HUES64 (cell line): ENCODE measurements around the gene MAPK10. TPM values are rescaled to one million over a fixed set of nuclear protein-coding genes. Genes with fewer than 3 reads are reported as not detected.

Experiments used
- H3K27ac ChIP-seq: 2 replicates; pipeline ENCODE4 v1.7.0; 2013; ENCODE audit warnings: low read depth, low read length, inconsistent platforms
- H3K27me3 ChIP-seq: 2 replicates; pipeline ENCODE4 v1.6.1; 2013; ENCODE audit warnings: mild to moderate bottlenecking, low read length; ENCODE audit not compliant: insufficient read depth
- H3K36me3 ChIP-seq: 2 replicates; pipeline ENCODE4 v1.6.1; 2013; ENCODE audit warnings: mild to moderate bottlenecking, low read length; ENCODE audit not compliant: insufficient read depth
- H3K4me1 ChIP-seq: 2 replicates; pipeline ENCODE4 v1.6.1; 2013; ENCODE audit warnings: mild to moderate bottlenecking, low read length, moderate library complexity; ENCODE audit not compliant: insufficient read depth
- H3K4me3 ChIP-seq: 2 replicates; pipeline ENCODE4 v1.5.1; 2013; ENCODE audit warnings: mild to moderate bottlenecking, low read length, moderate library complexity
- H3K9ac ChIP-seq: 2 replicates; pipeline ENCODE4 v1.6.1; 2013; ENCODE audit warnings: mild to moderate bottlenecking, low read depth, low read length
- H3K9me3 ChIP-seq: 2 replicates; pipeline ENCODE4 v1.6.1; 2013; ENCODE audit warnings: low read depth, low read length; ENCODE audit not compliant: insufficient read depth
- WGBS: fragments of 150-250, 120-280 bp; methylation state at CpG from one replicate; pipeline ENCODE4 v1.1.7; 2013; ENCODE audit warnings: missing lambda C conversion rate; 5-methylcytosine and 5-hydroxymethylcytosine counted together
- polyA plus RNA-seq, 2 experiments: library from polyadenylated mRNA; stranded (reverse); fragments of 50-300 nt; gene quantifications; one replicate each; pipeline ENCODE4 v1.2.3, GENCODE V29; 2013

The MAPK10 gene
- 14.0 TPM for polyA plus RNA-seq (2013, experiment 1 of 2)
- polyA plus RNA-seq (2013, experiment 2 of 2), result 22.3 TPM

- peak within 1 kb of the TSS; percentile 7; the same call in 1 of the 2 replicates for H3K27ac ChIP-seq
- H3K9me3 ChIP-seq, result no peaks in the 10 kb centered on the region
- no peaks in the 10 kb centered on the region for H3K27me3 ChIP-seq
- H3K9ac ChIP-seq, result peak within 1 kb of the TSS; percentile 42; the same call in 1 of the 2 replicates
- H3K4me3 ChIP-seq, result peak within 1 kb of the TSS; percentile 43
- H3K36me3 ChIP-seq, result no peaks in the 10 kb centered on the region
- H3K4me1 ChIP-seq, result peaks cover 36% of the 10 kb centered on the region
- 44% methylated on average over 12 of the region's 12 CpGs for WGBS
Measured at GRCh38 chr4:86359944-86360478, at the start of gene MAPK10. Gene MAPK10, minus strand, starts transcription at chr4:86360053.

- WGBS, result 79% methylated on average over 6 of the region's 6 CpGs
- Histone ChIP-seq H3K27ac (no peak overlapping the region), H3K9me3 (no peaks in the 10 kb centered on the region), H3K36me3 (no peaks in the 10 kb centered on the region), H3K4me3 (no peak overlapping the region), H3K9ac (no peak overlapping the region), H3K27me3 (no peaks in the 10 kb centered on the region), H3K4me1 (0 out of 2 replicates have a peak, but pooled peaks cover 6% of the 10 kb centered on the region)
Measured at GRCh38 chr4:86403575-86403974, 43.7 kb upstream of the MAPK10 start.

GRCh38 chr4:86401826-86402225, 42.0 kb upstream of the MAPK10 start:
- Histone ChIP-seq H3K4me1 (0 out of 2 replicates have a peak, but pooled peaks cover 6% of the 10 kb centered on the region), H3K36me3 (no peaks in the 10 kb centered on the region), H3K27ac (no peak overlapping the region), H3K4me3 (no peak overlapping the region), H3K9me3 (no peaks in the 10 kb centered on the region), H3K27me3 (no peaks in the 10 kb centered on the region), H3K9ac (no peak overlapping the region)
- 95% methylated on average over 2 of the region's 2 CpGs for WGBS

GRCh38 chr4:86400216-86400615, 40.4 kb upstream of the MAPK10 start:
- Histone ChIP-seq H3K4me3 (no peak overlapping the region), H3K9me3 (no peaks in the 10 kb centered on the region), H3K36me3 (no peaks in the 10 kb centered on the region), H3K27me3 (no peaks in the 10 kb centered on the region), H3K4me1 (0 out of 2 replicates have a peak, but pooled peaks cover 6% of the 10 kb centered on the region), H3K27ac (no peak overlapping the region), H3K9ac (no peak overlapping the region)
- over 99% methylated on average over 3 of the region's 4 CpGs for WGBS

GRCh38 chr4:86398187-86398586, 38.3 kb upstream of the MAPK10 start:
- Histone ChIP-seq H3K36me3 (no peaks in the 10 kb centered on the region), H3K4me1 (0 out of 2 replicates have a peak, but pooled peaks cover 2% of the 10 kb centered on the region), H3K4me3 (no peak overlapping the region), H3K9me3 (no peaks in the 10 kb centered on the region), H3K27ac (no peak overlapping the region), H3K9ac (no peak overlapping the region), H3K27me3 (no peaks in the 10 kb centered on the region)
- WGBS, result no CpG with 5 or more reads among the region's 1 CpG

GRCh38 chr4:86393749-86394148, 33.9 kb upstream of the MAPK10 start:
- H3K9ac ChIP-seq, result no peak overlapping the region
- no peaks in the 10 kb centered on the region for H3K36me3 ChIP-seq
- H3K9me3 ChIP-seq, result no peaks in the 10 kb centered on the region
- H3K4me1 ChIP-seq, result no peaks in the 10 kb centered on the region
- no peak overlapping the region for H3K27ac ChIP-seq
- 93% methylated on average over 4 of the region's 4 CpGs for WGBS
- H3K27me3 ChIP-seq, result no peaks in the 10 kb centered on the region
- H3K4me3 ChIP-seq, result no peak overlapping the region

GRCh38 chr4:86389664-86390063, 29.8 kb upstream of the MAPK10 start:
- Histone ChIP-seq H3K9me3 (no peaks in the 10 kb centered on the region), H3K27ac (no peak overlapping the region)
- no CpG with 5 or more reads among the region's 1 CpG for WGBS

GRCh38 chr4:86388252-86388651, 28.4 kb upstream of the MAPK10 start:
- peaks cover 18% of the 10 kb centered on the region for H3K4me1 ChIP-seq
- no peaks in the 10 kb centered on the region for H3K36me3 ChIP-seq
- no peak overlapping the region for H3K9ac ChIP-seq
- no peaks in the 10 kb centered on the region for H3K27me3 ChIP-seq
- WGBS, result no CpG with 5 or more reads among the region's 1 CpG
- no peak overlapping the region for H3K4me3 ChIP-seq
- H3K9me3 ChIP-seq, result no peaks in the 10 kb centered on the region
- H3K27ac ChIP-seq, result no peak overlapping the region

More at GRCh38 chr4:86389664-86390063, 29.8 kb upstream of the MAPK10 start:
- H3K9ac ChIP-seq, result no peak overlapping the region
- no peaks in the 10 kb centered on the region for H3K36me3 ChIP-seq
- no peaks in the 10 kb centered on the region for H3K27me3 ChIP-seq
- peaks cover 18% of the 10 kb centered on the region for H3K4me1 ChIP-seq
- no peak overlapping the region for H3K4me3 ChIP-seq

- 93% methylated on average over 6 of the region's 6 CpGs for WGBS
- Histone ChIP-seq H3K9me3 (no peaks in the 10 kb centered on the region), H3K4me1 (peaks cover 18% of the 10 kb centered on the region), H3K27ac (no peak overlapping the region), H3K9ac (no peak overlapping the region), H3K4me3 (no peak overlapping the region), H3K36me3 (no peaks in the 10 kb centered on the region), H3K27me3 (no peaks in the 10 kb centered on the region)
Measured at GRCh38 chr4:86386817-86387415, 27.1 kb upstream of the MAPK10 start.

- Histone ChIP-seq H3K9me3 (no peaks in the 10 kb centered on the region), H3K36me3 (no peaks in the 10 kb centered on the region), H3K4me3 (no peak overlapping the region), H3K27me3 (no peaks in the 10 kb centered on the region), H3K4me1 (peaks cover 18% of the 10 kb centered on the region), H3K9ac (no peak overlapping the region), H3K27ac (no peak overlapping the region)
- 100% methylated on average over 1 of the region's 5 CpGs for WGBS
Measured at GRCh38 chr4:86386201-86386600, 26.3 kb upstream of the MAPK10 start.

- Histone ChIP-seq H3K36me3 (no peaks in the 10 kb centered on the region), H3K9me3 (peaks cover 16% of the 10 kb centered on the region; the same call in 1 of the 2 replicates), H3K4me3 (no peak overlapping the region), H3K27me3 (no peaks in the 10 kb centered on the region), H3K9ac (no peak overlapping the region), H3K27ac (no peak overlapping the region), H3K4me1 (peaks cover 7% of the 10 kb centered on the region)
- 96% methylated on average over 4 of the region's 4 CpGs for WGBS
Measured at GRCh38 chr4:86381431-86381830, 21.6 kb upstream of the MAPK10 start.
